A549 (cell line): ENCODE data around the gene ULK1.

ENCODE experiments used
- CHD4 ChIP-seq: fragments of 200-600 bp; sonication (generic); IDR thresholded peaks from 2 replicates; pipeline ENCODE4 v1.6.1; 2016; ENCODE audit warnings: antibody characterized with exemption, mild to moderate bottlenecking, borderline replicate concordance
- CTCF ChIP-seq: fragments of >200 bp; sonication (Bioruptor Twin); formaldehyde crosslinking; IDR thresholded peaks from 3 replicates; pipeline ENCODE4 v1.5.1; 2016
- MAX ChIP-seq: IDR thresholded peaks from 2 replicates; pipeline ENCODE4 v1.6.1; 2012
- NPAS2 ChIP-seq: fragments of 250-450 bp; sonication (Bioruptor Pico); IDR thresholded peaks from 2 replicates; pipeline ENCODE4 v1.8.0; 2022; ENCODE audit warnings: mild to moderate bottlenecking, moderate library complexity, borderline replicate concordance
- PBX3 ChIP-seq: IDR thresholded peaks from 2 replicates; pipeline ENCODE4 v1.6.1; 2012
- PHF8 ChIP-seq: fragments of 200-600 bp; sonication (generic); IDR thresholded peaks from 2 replicates; pipeline ENCODE4 v1.6.1; 2016; ENCODE audit warnings: low read depth, mild to moderate bottlenecking, antibody characterized with exemption, moderate library complexity, borderline replicate concordance
- POLR2A ChIP-seq: IDR thresholded peaks from 2 replicates; pipeline ENCODE4 v1.6.1; 2012; ENCODE audit warnings: mild to moderate bottlenecking, low read length
- POLR2AphosphoS2 ChIP-seq: conservative IDR thresholded peaks from 2 replicates; pipeline ENCODE4 v1.6.1; 2012; ENCODE audit warnings: low read length, improper control_type of control experiment, inconsistent platforms
- REST ChIP-seq: fragments of 200-600 bp; sonication (generic); IDR thresholded peaks from 2 replicates; pipeline ENCODE4 v1.6.1; 2016; ENCODE audit warnings: antibody characterized with exemption, mild to moderate bottlenecking, moderate library complexity
- SREBF2 ChIP-seq: fragments of 450-650 bp; IDR thresholded peaks from 2 replicates; pipeline ENCODE4 v1.6.1; 2014; ENCODE audit warnings: mild to moderate bottlenecking, moderate library complexity

GRCh38 chr12:131896080-131896810 lies 1.8 kb downstream of the ULK1 start:
- TF ChIP-seq NPAS2 (CRISPR knock-in tag) (no peak), CTCF (no peak), PHF8 (peak; percentile 38; the same call in 1 of the 2 replicates), CHD4 (no peak), POLR2AphosphoS2 (no peak; the same call in 1 of the 2 replicates), SREBF2 (no peak), REST (no peak; the same call in 1 of the 2 replicates), PBX3 (no peak), POLR2A (peak; percentile 22), MAX (peak; percentile 83)
